PFSK-1 (cell line): ENCODE measurements around the gene MGAT3.

Experiments
- POLR2AphosphoS5 ChIP-seq: IDR thresholded peaks from 2 replicates; pipeline ENCODE4 v1.6.1; 2012; ENCODE audit warnings: low read depth, mild to moderate bottlenecking, control low read depth, low read length, moderate library complexity
- TAF1 ChIP-seq: IDR thresholded peaks from 2 replicates; pipeline ENCODE4 v1.6.1; 2012; ENCODE audit warnings: low read length, control low read depth, borderline replicate concordance; ENCODE audit not compliant: insufficient read depth

DNA sequence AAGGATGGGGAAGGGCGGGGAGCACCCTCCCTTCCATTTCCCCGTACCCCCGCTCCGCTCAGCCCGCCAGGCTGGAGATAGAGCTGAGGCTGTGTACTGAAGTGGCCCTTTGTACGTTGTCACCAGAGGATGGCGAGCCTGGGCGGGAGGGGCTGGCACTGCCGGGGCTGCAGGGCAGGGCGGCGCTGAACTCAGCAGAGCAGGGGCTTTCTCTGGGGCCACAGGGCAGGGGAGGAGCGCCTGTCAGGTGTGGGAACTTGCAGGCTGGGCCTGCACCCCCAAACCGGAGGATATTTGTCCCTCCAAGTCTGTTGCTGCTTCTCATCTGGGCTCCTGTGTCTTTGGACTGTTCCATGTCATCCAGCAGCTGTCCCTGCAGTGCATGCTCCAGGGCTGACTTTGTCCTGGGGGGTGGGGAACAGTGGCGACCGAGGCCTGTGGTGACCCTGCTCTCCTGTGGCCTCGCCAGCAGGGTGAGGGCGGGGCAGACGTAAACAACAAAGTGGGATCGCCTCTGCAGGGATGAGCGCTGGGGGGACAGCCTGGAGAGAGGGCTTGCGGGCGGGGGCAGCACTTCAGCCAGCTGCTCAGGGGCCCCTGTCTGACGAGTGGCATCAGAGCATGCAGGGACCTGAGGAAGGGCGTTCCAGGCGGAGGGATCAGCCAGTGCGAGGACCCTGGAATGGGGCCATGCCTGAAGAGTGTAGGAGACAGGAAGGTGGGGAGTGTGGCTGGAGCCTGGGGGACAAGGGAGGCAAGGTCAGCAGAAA is 13.1 kb downstream of the MGAT3 start:
- no peak for TF ChIP-seq POLR2AphosphoS5
- no peak for TF ChIP-seq TAF1
